CD4-positive, alpha-beta T cell treated with Interleukin-1 beta for 1 hour (primary cell): ENCODE measurements around the gene PPIE.
"Not testable (repeated sequence)": the region's sequence is repeated elsewhere in the genome, so short reads cannot be mapped to it uniquely, and the experiment has no call there.

Experiments
- DNase-seq, 2 donors: peaks; one replicate each; pipeline ENCODE4 v3.0.0-alpha.2; 2020 to 2022

The PPIE gene

DNA sequence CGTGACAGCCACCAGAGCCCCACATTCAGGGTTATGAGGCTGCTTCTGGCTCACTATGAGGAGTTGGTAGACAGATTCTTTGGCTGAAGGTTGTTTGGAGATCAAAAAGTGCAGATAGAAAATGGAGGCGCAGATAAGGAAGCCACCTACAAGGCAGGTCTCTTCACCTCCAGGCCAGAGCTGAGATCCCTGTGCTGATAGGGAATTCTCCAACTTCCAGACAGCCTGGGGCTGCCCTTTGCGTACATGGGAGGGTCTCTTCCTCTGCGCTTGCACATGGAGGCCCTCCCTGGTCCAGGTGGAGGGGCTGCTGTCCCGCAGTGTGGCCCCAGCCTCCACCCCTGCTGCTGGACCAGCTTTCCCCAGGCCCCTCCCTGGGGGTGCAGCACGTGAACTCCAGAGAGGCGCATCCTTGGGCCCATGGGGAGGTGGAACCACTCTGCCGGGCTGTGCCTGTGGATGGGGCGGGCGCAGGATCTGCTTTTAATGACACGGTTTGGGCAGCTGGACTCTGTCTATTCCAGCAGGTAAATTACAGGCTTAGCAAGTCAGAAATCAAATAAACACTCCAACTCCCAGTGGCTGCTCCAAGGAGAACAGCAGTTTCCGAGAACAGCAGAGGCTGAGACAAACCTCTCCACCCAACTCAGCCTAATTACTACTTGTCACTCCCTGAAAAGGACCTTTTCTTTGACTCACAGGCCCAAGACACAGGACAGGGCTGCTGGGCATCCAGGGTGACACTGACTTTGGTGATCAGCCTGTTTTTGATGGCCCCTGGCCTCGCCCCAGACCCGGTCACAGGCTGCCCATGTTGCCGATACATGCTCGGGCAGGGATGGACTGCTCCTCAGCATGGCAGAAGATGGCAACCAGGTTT lies 20.1 kb downstream of the PPIE start:
- DNase-seq, result no peak

DNA sequence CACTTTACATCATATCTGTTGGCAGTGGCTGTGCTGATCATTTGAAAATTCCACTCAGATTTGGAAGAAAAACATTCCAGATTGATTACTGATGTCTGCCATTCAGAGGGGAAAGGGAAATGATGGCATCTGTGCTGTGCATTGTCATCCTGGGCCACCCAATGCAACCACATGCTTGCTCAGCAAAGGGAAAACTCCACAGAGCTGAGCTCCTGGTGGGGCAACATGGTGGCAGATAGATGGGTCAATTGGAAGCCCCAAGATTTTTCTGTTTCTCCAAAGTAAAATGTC lies 20.7 kb downstream of the PPIE start:
- DNase-seq, result no peak

DNA sequence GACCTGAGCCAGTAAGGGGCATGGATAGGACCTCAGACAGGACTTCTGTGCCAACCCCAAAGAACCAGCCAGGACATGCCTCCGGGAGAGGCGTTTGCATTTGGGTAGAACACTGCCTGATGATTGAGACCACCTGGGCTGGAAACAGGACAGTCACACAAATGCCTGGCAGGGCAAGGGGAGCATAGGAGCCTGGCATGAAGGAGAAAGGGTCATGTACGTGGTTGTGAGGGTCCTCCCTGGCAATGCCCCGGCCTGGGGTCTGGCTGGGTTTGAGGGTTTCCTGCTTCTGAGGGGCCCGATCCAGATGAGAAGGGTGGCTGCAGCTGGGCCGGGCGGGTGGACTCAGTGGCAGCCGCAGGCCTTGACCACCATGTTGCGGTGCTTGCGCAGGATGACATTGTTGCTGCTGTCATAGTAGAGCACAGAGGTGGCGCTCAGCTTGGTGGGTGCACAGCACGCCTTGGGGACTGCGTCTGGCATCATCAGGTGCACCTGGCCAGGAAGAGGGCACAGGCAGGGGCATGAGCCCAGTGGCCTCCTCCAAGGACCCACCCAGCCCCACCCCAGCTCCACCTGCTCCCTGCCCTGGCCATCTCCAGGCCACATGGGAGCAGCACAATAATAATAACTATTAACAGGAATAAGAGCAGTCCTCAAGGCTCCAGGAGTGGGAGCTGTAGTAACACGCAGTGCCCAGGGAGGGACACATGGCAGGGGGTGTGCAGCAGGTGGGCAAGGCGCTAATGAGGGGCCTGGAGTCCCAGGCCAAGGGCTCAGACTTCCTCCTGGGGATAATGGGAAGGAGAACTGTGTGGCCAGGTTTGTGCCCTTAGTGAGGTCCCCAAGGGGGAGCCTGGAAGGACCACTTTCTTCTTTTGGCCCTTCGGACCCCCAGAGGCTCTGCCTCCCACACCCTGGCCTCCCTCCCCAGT lies 21.7 kb downstream of the PPIE start:
- DNase-seq, result no peak

DNA sequence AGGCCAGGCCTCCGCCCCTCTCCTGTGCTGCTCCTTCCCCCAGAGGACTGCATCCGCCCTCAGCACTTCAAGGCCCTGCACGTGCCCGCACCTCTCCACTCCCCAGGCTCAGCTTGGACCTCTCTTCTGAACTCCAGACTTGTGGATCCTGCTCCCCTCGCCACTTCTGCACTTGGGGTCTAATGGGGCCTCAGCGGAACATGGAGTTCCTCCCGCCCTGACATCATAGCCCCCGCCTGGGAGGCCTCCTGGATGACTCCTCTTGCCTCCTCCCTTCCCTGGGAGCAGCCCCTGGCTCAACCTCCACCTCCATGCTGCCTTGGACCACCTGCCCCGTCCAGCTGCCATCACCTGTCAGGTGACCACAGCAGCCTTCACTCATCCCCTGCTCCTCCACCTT lies 22.3 kb downstream of the PPIE start:
- no peak for DNase-seq

DNA sequence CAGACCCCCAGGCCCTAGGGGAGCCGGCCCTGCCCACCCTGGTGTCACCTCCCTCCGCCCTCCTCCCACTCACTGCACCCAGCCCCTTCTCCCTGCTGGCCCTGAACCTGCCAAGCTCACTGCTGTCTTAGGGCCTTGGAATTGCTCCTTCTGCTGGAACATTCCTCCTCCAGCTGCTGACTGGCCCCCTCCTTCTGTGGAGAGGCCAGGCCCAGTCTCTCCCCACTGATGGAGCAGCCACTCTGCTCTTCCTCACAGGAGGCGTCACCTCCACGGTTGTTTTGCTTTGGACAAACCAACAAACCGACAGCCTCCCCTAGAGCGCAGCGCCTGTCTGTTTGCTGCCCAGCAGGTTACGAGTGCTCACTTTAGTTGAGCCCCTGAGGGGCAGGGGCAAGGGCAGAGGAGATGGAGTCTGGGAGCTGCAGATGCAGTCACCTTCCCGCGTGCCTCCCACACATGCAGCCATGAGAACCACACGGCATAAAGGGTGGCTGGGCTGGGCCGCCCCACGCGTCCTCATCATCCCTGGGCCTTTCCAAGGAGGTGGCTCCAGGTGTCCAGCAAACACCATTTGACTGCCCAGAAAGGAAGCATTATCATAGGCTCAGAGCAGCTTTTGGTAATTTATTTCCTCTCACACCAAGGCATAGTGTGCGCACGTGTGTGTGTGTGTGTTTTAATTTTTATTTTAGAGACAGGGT lies 23.0 kb downstream of the PPIE start:
- no peak for DNase-seq

DNA sequence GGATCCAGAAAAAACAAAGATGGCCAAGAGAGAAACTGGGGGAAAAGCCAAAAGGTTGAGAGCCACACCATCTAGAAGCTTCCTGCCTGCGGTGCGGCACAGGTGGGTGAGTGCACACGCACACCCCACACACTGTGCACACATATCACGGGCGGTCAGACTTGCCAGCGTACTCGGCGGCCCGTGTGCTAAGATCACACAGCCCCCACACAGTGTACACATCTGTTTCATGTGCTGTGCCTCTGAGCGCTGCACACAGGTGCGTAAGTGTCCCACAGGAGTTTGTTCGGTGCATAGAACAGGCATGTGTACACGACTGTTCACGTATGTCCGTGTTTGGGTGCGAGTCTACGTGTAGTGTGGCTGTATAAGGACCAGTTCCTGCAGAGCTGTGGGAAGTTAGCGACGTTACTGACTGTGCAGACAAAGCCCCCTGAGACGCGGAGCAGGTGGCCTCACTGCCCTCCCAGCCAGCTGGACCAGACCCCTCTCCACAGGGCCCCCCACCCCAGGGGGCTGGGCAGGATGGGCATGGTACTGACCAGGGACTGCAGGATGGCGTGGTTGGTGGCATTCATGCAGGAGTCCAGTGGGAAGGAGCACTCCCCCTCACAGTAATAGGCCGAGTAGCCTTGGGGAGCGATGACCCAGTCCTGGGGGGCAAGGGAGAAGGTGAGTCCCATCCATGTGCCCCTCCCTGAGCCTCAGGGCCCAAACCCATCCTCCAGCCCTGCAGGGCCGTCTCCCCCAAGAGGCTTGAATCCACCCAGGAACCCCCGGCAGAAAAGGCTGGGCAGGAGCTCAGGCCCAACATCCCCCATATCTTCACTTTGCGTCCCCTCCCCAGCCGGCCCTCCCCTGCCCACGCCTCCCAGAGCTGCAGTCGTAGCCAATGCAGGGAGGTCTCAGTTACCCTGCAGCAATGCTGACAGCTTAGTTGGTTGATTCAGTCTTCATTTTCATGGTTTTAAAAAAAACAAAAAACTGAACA lies 24.2 kb downstream of the PPIE start:
- DNase-seq, result no peak

DNA sequence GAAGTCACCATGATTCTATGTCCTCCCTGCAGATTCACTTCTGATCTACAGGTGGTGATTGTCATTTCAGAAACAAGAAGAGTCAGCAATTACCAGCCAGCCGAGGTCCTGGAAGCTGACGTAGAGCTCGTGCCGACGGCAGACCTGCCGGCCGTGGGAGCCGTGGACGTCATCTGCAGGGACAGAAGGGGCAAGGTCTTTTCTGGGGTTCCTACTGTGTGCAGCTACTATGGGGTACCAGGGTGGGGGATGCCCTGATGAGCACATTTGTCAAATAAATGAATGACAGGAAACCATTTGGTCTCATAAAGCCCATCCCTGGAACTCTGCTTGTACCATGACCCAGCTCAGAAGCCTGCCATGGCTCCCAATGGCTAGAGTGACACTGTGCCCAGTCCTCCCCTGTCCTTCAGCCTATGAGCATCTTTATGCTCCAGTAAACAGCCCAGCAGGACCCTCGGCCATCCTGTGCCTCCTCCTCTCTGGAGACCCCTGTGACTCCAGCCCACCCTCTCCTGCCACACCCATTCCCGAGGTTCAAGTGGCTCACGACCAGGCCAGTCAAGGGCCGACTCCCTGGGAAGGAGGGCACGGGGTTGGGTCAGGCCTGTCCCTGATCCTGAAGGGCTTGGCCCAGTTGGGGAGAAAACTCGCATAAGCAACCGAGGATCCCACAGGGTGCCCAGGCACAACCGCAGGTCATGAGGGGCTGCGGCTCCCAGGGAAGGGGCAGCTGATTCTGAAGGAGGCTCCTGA lies 25.1 kb downstream of the PPIE start:
- not testable (repeated sequence) for DNase-seq

DNA sequence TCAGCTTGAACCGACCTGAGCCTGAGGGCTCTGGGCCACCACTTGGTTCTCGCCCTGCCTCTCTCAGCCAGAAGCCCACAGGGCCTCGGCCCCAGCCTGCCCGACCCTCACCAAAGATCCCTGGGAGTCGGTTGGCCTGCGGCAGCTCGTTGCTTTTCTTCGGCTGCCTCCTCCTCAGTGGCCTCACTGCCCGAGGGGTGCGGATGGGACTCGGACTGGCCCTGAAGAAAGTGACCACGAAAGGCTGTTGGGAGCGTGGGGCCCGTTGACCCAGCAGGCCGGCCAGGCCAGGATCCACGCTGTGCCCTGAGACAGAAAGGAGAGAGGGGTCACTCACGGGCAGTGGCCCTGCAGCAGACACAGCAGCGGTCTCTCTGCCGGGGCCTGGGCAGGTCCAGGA lies 25.8 kb downstream of the PPIE start:
- DNase-seq, result not testable (repeated sequence)

DNA sequence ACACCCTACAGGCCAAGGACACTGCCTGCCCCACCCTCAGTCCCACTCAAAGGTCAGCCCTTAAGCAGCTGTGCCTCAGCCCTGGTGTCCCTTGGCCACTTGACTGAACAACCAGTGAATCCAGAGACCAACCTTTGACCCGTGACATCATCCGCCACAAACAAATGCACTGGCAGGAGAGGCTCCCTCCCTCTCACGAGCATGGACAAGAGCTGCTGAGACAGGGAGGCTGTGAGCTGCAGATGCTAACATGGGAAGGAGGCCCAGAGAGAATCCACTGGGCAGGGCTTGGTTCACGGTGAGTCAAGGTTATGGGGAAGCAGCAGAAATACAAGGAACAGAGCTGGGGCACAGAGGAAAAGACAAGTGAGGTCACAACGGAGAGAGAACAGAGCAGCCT lies 27.8 kb downstream of the PPIE start:
- not testable (repeated sequence) for DNase-seq

DNA sequence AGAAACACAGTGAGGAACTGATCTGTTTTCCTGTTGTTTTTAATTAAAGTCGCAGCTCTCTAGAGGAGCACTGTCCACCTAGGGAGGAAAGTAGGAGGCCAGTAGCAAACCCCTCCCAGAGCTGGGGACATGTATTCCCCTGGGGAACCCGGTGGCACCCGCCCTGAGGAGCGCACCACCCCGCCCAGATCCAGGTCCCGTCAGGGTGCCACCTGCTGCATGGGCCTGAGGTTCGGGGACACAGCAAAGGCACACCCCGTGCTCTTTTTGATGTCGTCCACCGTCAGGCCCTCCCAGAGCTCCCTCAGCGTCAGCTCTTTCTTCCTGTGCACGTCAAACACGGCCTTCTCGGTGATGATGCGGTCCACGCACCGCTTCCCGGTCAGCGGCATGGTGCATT lies 30.8 kb downstream of the PPIE start:
- not testable (repeated sequence) for DNase-seq

DNA sequence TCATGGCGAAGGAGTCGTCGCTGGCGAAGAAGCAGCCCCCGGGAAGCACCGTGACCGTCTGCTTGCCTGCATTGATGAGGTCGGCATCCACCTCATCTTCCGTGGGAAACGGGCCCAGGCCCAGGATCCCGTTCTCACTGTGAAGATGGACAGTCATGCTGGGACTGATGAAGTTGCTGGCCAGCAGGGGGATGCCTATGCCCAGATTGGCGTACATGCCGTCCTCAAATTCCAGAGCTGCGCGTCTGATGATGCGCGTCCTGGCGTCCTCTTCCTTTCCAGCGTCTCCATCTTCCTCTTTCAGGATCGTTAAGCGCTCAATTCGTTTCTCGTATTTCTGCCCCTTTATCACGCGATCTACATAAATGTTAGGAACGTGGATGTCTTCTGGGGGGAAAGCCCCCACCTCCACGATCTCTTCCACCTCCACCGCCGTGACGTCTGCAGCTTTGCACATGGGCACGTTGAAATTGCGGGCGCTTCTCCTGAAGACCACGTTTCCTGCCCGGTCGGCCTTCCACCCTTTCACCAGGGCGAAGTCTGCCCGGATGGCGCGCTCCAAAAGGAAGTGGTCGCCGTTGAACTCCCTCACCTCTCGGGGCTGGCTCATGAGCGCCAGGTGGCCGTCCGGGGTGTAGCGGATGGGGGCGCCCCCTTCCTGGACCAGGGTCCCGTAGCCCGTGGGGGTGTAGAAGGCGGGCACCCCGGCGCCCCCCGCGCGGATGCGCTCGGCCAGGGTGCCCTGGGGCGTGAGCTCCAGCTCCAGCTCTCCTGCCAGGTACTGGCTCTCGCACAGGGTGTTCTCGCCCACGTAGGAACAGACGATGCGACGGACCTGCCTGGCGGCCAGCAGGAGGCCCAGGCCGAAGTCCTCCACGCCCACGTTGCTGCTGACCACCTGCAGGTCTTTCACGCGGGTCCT lies 31.7 kb downstream of the PPIE start:
- peak in 1 of 2 donors; percentile 8 for DNase-seq

DNA sequence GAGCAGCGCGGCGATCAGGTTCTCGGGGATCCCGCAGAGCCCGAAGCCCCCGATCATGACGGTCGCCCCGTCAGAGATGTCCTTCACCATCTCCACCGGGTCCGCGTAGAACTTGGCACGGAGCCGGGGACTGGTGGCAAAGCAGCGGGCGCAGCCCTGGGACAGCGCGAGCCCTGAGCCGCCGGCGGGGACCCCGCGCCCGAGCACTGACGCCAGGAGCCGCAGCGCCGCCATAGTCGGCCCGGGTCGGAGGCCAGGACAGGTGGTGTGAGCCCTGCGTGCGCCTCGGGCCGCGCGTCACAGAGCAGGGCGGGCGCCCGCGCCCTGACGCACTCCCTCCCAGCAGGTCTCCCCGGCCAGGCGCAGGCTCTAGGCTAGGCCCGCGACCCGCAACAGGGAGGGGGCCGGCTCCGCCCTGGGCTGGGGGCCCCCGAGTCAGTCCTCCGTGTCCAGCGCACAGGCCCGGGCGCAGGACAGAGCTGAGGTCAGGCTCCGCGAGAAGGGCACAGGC lies 32.4 kb downstream of the PPIE start, which contains the start of gene OXCT2:
TSS of gene OXCT2 (minus strand) at position 327 of the 511 bp plus-strand sequence. CDS start at position 234, 93 bp downstream.
- DNase-seq, result not testable (repeated sequence)

DNA sequence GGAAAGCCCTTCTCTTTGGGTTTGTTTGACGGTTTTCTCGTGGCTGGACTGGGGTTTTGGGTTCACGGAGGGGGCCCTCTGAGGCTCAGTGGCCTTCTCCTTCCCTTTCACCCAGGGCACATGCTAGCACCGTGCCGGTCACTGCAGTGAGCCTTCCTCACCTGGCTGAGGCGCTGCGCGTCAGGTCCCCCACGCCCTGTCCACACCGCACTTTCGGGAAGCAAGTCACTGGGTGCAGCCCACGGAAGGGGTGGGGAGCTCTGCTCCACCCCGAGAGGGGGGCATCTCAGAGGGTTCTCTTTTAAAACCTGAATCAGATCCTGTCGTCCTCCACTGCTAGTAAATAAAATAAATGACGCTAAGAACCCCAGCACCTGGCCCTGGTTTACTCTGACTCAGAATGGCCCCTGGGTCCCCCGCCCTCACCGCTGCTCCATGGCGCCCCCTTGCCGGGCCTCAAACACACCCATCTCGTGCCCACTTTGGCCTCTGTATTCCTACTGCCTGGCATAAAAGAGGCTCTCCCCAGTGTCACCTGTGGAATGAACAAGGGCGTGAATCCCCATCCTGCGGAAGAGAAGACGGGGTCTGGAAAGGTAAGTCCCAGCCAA lies 34.8 kb downstream of the PPIE start:
- not testable (repeated sequence) for DNase-seq

DNA sequence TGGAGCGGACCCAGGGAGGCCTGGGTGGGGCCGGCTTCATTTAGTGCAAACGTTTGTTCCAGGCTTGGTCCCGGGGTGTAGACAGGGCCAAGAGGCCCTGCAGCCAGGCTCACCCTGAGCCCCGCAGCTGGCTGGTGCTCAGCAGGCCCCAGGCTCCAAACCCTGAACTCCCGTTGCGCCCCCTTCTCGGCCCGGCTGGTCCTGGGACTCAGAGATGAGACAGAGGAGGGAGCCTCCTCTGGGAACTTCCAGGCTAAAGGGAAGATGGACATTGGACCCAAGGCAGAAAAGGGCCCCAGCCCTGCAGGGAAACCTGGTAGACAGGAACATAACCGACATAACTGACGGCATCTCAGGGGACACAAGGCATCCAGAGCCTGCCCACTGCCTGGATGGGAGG lies 36.5 kb downstream of the PPIE start:
- not testable (repeated sequence) for DNase-seq

DNA sequence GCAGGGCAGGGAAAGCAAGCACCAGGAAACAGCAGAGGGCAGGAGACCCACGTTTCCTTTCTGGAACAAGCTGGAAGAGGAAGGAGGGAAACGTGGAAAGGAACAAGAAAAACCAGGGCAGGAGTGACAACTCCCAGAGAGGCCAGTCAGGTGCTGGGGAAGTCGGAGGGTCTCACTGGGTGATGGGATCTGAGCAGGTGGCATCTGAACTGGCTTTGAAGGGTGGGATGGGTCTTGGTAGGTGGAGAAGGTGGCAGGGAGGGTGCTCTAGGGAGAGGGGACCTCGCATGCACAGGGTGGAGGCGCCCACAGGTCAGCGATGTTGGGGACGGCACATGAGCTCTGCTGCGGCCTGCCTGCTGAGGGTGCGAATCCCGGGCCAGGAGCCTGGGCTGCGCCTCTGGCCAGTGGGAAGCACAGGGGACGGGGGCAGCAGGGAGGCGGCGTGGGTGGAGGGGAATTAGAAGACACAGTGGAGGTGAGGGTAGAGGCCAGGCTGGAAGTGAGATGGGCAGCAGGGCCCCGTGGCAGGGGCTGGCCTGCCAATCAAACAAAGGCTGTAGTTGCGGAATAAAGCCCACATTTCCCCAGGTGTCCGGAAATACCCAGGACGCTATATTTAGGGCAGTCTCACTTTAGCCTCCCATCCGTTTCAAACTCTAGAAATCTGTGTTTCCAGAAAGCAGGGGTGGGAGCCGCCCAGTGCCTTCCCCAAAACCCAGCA lies 37.2 kb downstream of the PPIE start:
- not testable (repeated sequence) for DNase-seq

DNA sequence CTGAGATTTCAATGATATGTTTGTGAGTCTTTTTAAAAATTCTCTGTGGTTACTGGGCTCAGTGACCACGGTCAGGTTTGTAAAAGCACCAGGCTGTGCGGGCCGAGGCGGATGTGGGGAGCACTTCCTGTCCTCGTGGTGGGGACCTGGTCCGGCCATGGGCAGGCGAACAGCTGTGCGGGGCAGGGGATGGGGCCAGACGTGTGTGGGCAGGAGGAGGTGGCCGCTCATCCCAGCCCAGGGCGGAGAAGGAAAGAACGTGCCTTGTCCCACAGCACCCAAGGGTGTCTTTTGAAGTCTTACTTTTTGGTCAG lies 37.7 kb downstream of the PPIE start:
- no peak for DNase-seq

DNA sequence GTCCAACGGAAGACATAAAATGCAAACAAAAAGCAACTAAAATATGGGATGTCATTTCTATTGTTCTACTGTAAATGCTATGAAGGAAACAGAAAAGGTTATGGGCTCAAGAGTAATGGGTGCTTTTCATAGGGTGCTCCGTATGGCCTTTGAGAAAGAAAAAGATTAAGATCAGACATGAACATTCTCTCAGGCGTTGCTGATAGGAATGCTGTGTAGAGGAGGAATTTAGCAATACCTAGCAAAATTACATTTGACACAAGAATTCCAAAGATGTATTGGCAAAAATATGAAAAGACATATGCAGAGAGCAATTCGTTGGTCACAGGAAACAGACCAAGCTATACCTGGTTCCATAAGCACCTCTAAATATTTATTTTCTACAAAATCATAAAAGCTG lies 38.2 kb downstream of the PPIE start:
- DNase-seq, result no peak

DNA sequence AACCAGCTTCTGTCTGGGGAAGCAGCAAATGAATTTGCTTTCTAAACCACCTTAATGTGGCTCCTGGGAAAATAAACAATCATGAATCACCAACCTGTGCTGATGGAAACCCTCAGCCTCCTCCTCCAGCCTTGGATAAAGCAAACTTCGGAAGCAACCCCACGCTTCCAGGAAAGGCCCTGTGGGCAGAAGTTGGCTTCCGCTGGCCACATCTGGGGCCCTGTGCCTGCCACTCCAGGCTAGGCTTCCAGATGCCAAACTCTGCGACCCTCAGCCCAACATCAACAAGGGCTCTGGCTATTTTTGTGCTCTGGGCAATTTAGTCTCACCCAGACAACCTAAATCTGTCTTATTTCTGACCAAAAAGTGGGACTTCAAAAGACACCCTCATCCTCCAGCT lies 38.6 kb downstream of the PPIE start:
- no peak for DNase-seq

DNA sequence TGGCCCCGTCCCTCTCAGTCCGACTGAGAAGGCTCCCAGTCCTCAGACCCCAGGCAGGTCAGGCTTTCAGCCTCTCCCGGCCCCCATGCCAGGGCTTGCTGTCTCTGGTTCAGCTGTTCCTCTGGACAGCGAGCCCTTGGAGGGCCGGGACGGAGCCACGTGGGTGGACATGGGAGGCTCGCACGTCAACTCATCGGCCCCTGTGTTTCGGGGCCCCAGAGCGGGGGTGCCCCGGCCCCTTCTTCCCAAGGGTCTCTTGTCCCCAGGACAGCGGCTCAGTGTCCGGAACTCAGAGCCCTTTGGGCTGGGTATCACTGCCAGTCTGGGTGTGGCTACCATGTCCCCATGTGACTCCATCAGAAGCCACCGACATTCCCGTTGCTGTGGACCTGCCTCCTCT lies 39.2 kb downstream of the PPIE start:
- DNase-seq, result not testable (repeated sequence)
